MM.1S (cell line): ENCODE data around the gene SYNJ1.

ENCODE experiments used
- CTCF ChIP-seq: fragments of 300-600 bp; sonication (generic); IDR thresholded peaks from 2 replicates; pipeline ENCODE4 v1.5.1; 2016; ENCODE audit warnings: antibody characterized with exemption, low read length, mixed read lengths
- EZH2 ChIP-seq: fragments of 300-600 bp; sonication (generic); optimal IDR thresholded peaks from 2 replicates; pipeline ENCODE3; 2017; ENCODE audit warnings: low read depth, mild to moderate bottlenecking, antibody characterized with exemption, low read length, mixed read lengths

- no peak for TF ChIP-seq CTCF
- no peak for TF ChIP-seq EZH2
These were observed 4.7 kb upstream of the SYNJ1 start for GRCh38 chr21:32732544-32732943.
